HG03354 (cell line): ENCODE results near the gene HOXC12.
A peak's percentile ranks its signal among the peaks of the same experiment; 100 is the strongest.

ENCODE experiments used
- ATAC-seq: cut with Tn5 transposase; IDR thresholded peaks from one replicate; pipeline ENCODE4 v1.9.1; 2021; ENCODE audit warnings: mild to moderate bottlenecking; ENCODE audit not compliant: unreplicated experiment, poor library complexity, severe bottlenecking

HOXC12 gene

GRCh38 chr12:54002915-54003389 lies 48.2 kb downstream of the HOXC12 start:
- no peak for ATAC-seq

DNA sequence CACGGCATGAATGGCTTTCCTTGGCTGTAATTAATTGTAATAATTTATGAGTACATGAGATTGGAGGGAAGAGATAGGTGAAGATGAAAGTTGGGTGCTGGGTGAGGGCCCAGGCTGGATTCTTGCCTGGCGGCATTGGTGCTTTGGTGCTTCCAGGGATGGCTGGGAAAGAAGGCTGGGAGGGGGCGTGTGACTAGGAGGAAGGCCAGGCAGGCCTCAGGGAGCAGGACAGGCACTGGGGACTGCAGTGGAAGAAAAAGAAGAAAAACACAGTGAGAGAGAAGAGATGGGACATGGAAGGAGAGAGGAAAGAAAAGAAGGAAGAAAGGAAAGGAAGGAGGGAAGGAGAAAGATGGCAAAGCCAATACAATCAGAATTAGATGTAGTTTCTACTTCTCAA lies 48.9 kb downstream of the HOXC12 start:
- ATAC-seq = no peak

- ATAC-seq = no peak
Observed at GRCh38 chr12:54004063-54004840, 49.5 kb downstream of the HOXC12 start.

- no peak for ATAC-seq
Observed at GRCh38 chr12:54004841-54005530, 50.3 kb downstream of the HOXC12 start.

GRCh38 chr12:54005531-54005852 lies 50.8 kb downstream of the HOXC12 start:
- no peak for ATAC-seq

DNA sequence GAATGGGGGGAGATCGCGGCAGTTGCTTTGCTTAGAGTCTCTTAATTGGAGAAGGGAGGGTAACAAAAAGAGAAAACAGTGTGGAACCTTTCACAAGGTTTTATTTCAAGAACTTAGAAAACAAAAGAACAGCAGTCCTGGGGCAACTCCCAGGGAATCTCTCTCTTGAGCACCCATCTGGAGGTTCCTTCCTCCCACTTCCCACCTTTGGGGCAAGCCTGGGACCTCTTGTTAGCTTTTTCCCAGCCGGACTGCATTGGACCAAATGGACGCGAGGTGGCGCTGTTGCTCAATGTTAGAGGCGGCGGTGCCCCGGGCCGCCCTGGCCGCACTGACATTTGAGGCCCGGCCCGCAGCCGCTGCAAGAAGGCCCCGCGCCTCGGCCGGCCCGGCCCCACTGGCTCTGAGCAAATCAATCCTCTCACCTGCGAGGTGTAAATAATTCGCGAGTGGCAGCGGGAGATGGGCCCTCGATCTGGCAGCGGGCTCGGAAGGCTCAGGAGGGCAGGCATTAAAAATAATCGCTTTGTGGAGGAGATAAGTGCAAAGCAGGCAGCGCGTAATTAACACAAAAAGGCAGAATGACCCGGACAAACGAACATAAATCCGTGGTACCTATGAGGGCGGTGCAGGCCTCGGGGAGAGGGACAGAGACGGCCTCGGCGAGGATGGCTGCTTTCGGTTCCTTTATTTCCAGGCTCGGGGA lies 51.3 kb downstream of the HOXC12 start:
- ATAC-seq = peak; percentile 78

DNA sequence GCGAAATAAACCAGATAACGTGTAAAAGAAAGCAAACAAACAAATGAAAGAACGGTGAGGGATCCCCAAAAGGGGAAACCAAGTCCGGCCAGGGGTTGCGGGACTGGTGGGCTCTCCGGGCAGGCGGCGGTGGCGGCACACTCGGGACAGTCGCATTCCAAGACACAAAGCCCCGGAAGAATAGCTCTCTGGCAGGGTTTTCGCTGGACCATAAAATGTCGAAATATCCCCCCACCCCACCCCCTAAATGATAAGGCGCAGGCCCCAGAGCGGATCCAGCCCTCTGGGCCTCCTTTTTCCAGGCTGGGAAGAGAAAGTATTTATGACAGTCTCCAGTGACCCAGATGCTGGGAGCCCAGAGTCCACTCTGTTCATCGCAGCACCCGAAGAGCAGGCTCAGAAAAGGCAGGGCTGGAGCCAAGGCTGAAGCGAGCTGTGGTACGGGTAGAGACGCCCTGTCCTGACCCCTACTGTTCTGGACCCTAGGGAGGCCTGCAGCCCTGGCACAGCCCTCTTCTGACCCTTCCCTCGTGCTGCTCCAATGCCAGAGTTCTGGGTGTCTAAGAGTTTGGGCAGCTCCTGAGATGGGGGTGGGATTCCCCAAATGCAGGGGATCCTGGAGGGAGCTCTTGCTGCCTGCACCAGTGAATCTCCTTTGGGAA lies 52.0 kb downstream of the HOXC12 start:
- ATAC-seq = no peak

DNA sequence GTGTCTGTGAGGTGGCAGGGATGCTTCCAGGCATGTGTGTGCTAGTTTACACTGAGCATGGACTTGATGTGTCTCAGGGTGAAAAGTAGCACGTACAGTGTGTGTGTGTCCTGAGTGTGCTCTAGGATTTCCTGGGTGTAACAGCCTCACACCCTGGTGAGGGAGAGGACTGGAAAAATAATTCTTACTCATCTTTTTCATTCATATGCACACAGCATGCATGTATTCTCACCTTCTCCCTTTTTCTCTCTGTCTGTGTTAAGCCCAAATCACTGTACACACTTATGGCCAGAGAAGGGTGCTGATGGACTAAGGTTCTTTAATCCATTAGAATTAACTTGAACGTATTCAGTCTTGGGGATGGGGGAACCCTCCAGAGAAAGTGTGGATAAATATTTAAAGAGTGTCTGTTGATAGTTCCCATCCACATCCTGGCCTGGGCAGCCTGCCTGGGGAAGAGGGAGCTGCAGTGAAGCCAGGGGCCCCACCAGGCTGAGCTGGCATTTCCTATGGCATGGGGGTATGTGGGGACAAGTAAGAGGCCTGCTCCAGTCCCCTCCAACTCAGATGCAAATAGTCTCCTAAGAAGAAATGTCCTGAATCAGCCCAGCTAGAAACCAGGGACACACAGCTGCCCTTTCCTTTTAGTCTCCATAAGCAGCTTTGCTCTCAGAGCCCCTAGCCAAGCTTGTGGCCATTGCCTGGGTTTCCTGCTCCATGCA lies 53.0 kb downstream of the HOXC12 start:
- no peak for ATAC-seq

GRCh38 chr12:54008260-54008552 lies 53.5 kb downstream of the HOXC12 start:
- no peak for ATAC-seq
